ENCODE results near the gene SST. TPM values are rescaled to one million over a fixed set of nuclear protein-coding genes. Genes with fewer than 3 reads are reported as not detected.

The SST gene
- total RNA-seq, 4 donors from 2014 or later: not detected

GRCh38 chr3:187705164-187705563 lies 35.0 kb upstream of the SST start:
- H3K27ac ChIP-seq: no peak overlapping the region
- no peak for TF ChIP-seq POLR2A (IDR thresholded peaks at IDR 0.05)
- no peak for TF ChIP-seq CTCF (IDR thresholded peaks at IDR 0.05)

DNA sequence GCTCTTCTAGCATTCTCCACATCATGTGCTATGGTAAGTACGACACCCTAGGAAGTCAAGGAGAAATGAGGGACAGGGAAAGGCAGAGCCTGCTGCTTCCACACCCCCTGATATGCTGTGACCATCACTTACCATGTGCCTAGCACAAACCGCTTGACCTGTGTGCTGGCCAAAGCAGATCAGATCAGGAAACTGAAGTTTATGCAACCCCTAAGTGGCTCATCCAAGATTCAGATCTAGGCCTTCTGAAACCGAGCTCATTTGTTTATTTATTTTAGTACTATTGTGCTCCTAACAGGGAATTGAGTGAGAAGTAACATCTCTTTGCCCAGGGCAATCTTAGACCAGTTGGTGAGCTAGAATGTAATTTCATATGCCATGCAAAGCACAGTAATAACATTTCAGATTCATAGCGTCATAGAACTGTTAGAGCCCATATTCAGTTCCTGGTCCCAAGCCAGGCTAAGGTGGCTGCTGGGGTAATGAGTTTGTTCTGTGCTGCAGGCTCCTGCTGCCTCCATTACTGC lies 32.4 kb upstream of the SST start, which contains the start of gene RTP2:
TSS of gene RTP2 (minus strand) at position 51 of the 527 bp plus-strand sequence. CDS start 429 bp downstream, outside the sequence.
- no peaks in the 10 kb centered on the region for H3K36me3 ChIP-seq
- H3K27ac ChIP-seq: no peak within 1 kb of the TSS
- H3K27me3 ChIP-seq: peaks cover 0 to 3% (median 0%) of the 10 kb centered on the region in 4 donors
- H3K9me3 ChIP-seq: no peaks in the 10 kb centered on the region
- no peak for DNase-seq
- 49 to 58% methylated on average over 4 of the region's 4 CpGs for WGBS, 2 donors
- H3K4me1 ChIP-seq: no peaks in the 10 kb centered on the region
- TF ChIP-seq CTCF (IDR thresholded peaks at IDR 0.05) (no peak), POLR2A (IDR thresholded peaks at IDR 0.05) (no peak)
- no peak within 1 kb of the TSS for H3K4me3 ChIP-seq
- intact Hi-C loops (cut with DNase I): no loop called here

More at GRCh38 chr3:187705164-187705563, 35.0 kb upstream of the SST start:
- intact Hi-C loops (cut with DNase I): no loop called here
- Histone ChIP-seq H3K9me3 (no peaks in the 10 kb centered on the region), H3K4me3 (no peak overlapping the region), H3K36me3 (no peaks in the 10 kb centered on the region), H3K27me3 (no peaks in the 10 kb centered on the region), H3K4me1 (no peaks in the 10 kb centered on the region)
- DNase-seq: no peak

DNA sequence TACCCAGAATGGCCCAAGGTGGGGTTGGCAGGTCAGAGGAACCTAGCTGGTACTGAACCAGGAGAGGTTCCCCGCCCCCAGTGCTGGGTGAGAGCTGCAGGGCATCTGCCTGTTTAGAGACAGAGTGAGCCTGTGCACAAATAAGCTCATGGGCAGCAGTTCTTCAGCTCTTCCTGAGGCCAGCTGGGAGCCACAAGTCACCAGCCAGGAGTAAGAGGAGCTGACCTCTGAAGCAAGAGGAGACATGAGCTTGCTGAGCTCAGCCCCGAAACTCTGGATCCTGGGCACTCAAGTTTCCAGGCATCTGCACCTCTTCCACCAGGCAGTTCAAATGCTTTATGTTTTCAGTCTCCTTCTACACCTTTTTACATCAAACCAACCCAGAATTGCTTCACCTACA lies 30.1 kb upstream of the SST start:
- TF ChIP-seq CTCF (IDR thresholded peaks at IDR 0.05) (no peak), POLR2A (IDR thresholded peaks at IDR 0.05) (no peak)
- 91 to 100% methylated on average over 1 to 2 of the region's 2 CpGs for whole genome bisulfite sequencing, 2 donors
- Histone ChIP-seq H3K27ac (no peak overlapping the region), H3K4me1 (no peaks in the 10 kb centered on the region), H3K36me3 (no peaks in the 10 kb centered on the region), H3K9me3 (no peaks in the 10 kb centered on the region), H3K27me3 (peaks cover 0 to 16% (median 0%) of the 10 kb centered on the region in 4 donors), H3K4me3 (no peak overlapping the region)
- intact Hi-C loops (cut with DNase I): no loop called here
- no peak for DNase-seq

- Histone ChIP-seq H3K27me3 (peaks cover 0 to 26% (median 0%) of the 10 kb centered on the region in 4 donors), H3K36me3 (no peaks in the 10 kb centered on the region), H3K4me3 (no peak overlapping the region), H3K9me3 (no peaks in the 10 kb centered on the region), H3K27ac (no peak overlapping the region), H3K4me1 (no peaks in the 10 kb centered on the region)
- intact Hi-C loops (cut with DNase I): no loop called here
- DNase-seq: no peak
- WGBS, 2 donors: 88 to 90% methylated on average over 14 to 21 of the region's 42 CpGs
- TF ChIP-seq POLR2A (IDR thresholded peaks at IDR 0.05): no peak
- TF ChIP-seq CTCF (IDR thresholded peaks at IDR 0.05): no peak
Measured at GRCh38 chr3:187698499-187699399, 28.6 kb upstream of the SST start.

DNA sequence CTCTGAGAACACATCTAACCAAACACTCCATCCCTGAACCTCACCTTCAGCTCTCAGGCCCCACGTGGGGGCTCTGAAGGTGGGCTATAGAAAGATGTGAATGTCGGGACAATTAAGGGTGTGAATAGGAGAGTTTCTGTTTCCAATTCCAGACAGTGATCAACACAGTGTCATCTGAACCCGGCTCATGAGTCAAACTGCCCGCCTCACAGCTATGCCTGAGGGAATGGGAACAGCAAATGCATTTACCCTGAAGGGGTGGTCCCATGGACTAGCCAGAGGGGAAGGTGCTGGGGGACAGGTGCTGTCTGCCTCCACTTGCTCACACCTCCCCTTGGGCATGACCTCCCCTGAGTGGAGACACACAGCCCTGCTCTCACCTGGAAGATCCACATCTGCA lies 25.8 kb upstream of the SST start:
- Histone ChIP-seq H3K27me3 (peaks cover 0 to 45% (median 0%) of the 10 kb centered on the region in 4 donors), H3K36me3 (no peaks in the 10 kb centered on the region), H3K27ac (peak overlapping the region in 1 of 4 donors; percentile 39), H3K9me3 (no peaks in the 10 kb centered on the region), H3K4me1 (no peaks in the 10 kb centered on the region), H3K4me3 (no peak overlapping the region)
- DNase-seq: no peak
- intact Hi-C loops (cut with DNase I): no loop called here
- WGBS, 2 donors: 29 to 80% methylated on average over 1 to 3 of the region's 4 CpGs
- no peak for TF ChIP-seq POLR2A (IDR thresholded peaks at IDR 0.05)
- no peak for TF ChIP-seq CTCF (IDR thresholded peaks at IDR 0.05)

Measured in esophagus squamous epithelium (tissue), 5 donors.